ENCODE measurements around the gene LALBA.
"Not testable (repeated sequence)": the region's sequence is repeated elsewhere in the genome, so short reads cannot be mapped to it uniquely, and the experiment has no call there.

Gene LALBA

GRCh38 chr12:48527891-48528670, 41.8 kb downstream of the LALBA start:
- no peak for DNase-seq

- no peak for DNase-seq
Observed at GRCh38 chr12:48525332-48525731, 44.5 kb downstream of the LALBA start, which contains the start of gene OR8S1. TSS of gene OR8S1 (plus strand) at chr12:48525632. CDS start at chr12:48525632, 0 bp downstream.

GRCh38 chr12:48520381-48520780, 49.5 kb downstream of the LALBA start:
- not testable (repeated sequence) for DNase-seq

All from NCI-H1105 (cell line).